COR-L47 (cell line): ENCODE results near the gene ANKRD49.

ENCODE experiments used
- DNase-seq: peaks from one replicate; lab custom pipeline; 2025; lab: John Stamatoyannopoulos, UW

Gene ANKRD49

GRCh38 chr11:94507485-94507884 is 13.7 kb downstream of the ANKRD49 start:
- DNase-seq = no peak

- DNase-seq = peak; percentile 12
Observed at GRCh38 chr11:94511932-94512781, 18.4 kb downstream of the ANKRD49 start, which contains the start of gene C11orf97. C11orf97 (plus strand) TSS chr11:94512461; CDS start chr11:94512529, 68 bp downstream.

DNA sequence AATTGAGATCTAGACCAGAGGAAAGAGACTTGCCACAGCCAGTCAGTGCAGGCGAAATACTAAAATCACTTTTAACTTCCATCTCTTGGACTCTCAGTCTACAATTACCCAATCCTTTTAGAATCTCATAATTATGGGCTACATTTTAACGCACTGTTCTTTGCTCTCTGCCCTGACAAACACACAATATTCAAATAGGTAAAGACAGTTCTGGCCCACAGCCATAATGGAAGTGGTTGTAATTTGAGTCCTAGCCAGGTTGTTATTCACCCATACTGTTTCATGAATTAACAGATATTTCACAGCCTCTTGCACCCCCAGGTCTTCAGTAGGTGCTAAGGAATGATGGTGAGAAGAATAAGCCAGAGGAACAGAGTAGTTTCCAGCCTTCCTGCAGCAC is 19.3 kb downstream of the ANKRD49 start:
- DNase-seq = peak; percentile 85

DNA sequence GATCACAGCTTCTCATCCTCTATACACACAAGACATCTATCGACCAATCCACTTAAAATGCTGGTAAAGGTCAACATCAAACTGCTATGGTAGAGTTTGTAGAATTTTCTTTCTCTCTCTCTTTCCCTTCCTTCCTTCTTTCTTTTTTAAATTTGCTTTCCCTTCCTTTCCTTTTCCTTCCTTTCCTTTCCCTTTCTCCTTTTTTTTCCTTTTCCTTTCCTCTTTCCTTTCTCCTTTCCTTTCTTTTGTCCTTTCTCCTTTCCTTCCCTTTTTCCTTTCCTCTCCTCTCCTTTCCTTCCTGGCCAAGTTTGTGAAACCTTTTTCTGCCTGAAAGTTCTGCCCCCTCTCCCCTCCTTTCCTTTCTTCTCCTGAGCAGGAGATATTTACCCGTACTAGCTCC is 21.6 kb downstream of the ANKRD49 start:
- DNase-seq = no peak

DNA sequence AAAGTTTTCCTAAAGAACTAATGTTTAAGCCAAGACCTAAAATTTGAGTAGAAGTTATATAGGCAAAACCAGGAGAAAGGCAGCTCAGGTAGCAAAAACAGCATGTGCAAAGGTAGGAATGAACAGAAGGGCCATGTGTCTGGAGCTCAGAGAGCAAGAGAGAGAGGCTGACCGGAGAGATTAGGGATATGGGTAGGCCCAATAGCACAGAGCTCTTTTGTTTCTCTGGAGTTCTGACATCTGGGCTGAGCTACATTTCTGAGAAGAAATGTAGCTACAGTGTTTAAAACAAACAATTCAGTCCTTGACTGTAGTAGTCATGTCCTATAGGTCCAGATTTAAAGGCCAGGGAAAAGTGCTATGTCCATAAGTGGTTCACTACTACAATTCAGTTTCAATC is 22.9 kb downstream of the ANKRD49 start:
- DNase-seq = no peak

- no peak for DNase-seq
Observed at GRCh38 chr11:94518300-94518699, 24.5 kb downstream of the ANKRD49 start.

DNA sequence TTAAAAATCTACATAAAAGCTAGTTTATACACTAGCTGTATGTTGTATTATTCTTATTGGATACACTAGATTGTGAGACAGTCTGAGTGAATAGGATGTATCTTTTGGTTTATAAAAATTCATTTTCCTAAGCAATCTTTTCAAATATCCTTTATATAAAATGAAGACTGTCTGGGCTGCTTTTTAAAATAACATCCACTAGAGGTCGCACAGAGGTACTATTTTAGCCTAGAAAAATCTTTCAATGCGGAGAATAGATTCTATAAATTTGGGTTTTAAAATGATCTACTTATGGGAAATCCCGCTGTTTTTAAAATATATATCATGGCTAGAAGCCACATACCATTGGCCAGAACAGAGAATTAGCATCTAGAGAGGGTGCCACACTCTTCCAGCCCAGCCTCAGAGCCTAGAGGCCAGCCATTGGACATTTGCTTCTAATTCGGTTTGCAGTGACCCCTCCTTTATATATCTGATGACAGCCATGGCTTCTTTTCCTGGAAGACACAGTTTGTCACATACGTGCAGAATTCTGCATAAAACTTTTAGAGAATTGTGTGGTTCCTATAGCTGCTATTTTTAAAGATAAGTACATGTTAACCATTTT is 25.8 kb downstream of the ANKRD49 start:
- DNase-seq = no peak

DNA sequence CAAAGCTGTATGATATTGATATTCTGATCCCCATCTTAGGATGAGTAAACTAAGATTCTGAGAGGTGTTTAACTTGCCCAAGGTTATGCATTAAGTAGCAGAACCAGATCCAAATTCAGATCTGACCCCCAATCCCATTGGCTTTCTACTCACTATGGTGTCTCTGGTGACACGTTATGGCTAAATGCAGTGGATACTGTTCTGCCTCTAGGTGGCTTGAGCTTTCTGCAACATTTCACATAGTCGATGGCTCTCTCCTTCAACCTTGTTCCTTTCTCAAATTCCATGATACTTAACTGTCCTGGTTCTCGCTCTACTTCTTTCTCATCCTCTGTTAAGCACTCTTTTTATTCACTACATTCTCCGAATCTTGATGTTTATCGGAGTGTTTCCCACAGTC is 27.9 kb downstream of the ANKRD49 start:
- DNase-seq = no peak

DNA sequence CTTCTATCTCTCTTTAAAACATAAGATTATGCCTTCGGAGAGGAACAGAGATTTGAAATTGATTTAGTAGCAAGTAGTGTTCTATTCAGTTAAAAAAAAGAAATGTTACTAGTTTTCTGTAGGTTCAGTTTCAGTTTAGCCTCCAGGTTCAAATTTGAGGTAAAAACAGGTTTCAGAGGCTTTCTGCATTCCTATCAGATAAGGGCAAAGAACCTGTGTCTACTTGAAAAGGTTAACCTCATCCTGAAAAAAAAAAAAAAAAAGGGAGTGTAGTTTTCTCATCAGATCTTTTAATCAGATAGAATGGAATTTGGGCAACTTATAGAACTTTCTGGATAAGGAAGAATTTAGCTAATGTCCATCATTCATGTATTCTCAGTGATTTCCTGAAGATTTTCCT is 30.6 kb downstream of the ANKRD49 start:
- DNase-seq = no peak

DNA sequence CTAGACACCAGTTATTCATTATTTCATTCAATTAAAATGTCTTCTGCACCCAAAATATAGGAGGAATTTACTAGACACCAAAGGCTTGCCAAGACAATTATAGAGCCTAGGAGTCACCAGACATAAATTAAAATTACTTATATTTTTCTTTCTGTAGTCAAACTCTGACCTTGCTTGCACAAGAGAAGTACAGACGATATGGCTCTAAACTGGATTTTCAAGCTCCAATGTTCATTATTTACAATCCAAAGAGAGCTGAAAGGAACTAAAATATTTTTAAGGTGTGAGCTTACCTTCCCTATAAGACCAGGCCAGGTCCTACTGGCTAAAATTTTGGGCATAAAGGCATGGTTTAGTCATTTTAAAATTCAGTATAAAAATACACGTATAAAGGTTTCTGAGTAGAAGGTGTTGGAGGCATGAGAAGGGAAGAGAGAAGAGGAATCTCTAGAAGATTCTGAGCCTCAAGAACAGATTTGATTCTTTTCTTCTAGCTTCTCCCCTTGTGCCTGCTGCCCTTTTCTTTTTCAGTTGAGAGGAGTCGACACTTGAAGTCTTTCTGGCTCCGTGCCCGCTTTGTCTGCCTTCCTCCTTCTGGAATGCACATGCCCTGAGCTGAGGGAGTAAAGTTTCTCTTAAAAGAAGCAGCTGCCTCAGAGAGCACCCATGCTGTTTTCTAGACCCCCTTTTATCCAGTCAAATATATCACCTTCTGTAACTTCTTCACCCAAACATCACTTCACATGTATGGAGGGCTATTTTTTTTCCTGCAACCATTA is 32.0 kb downstream of the ANKRD49 start:
- DNase-seq = no peak

- DNase-seq = no peak
Observed at GRCh38 chr11:94526645-94527438, 33.1 kb downstream of the ANKRD49 start.

DNA sequence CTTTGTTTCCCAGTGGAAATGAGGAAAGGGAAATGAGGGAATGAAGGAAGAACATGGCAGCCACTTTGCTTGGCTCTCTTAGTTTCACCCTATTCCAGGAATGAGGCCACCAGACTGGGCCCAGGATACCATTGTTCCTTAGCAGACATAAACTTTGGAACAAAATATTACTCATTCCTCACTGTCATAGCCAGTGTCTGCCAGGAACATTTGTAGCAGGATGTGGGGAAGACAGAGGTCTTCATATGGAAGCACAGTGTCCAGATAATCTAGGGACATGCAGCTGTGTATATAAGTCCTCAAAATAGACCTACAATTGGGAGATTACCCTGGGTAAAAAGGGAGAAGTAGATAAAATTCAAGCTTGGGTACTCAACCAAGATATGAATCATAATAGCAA is 34.8 kb downstream of the ANKRD49 start:
- no peak for DNase-seq

GRCh38 chr11:94532211-94532610 is 38.4 kb downstream of the ANKRD49 start:
- DNase-seq = no peak

DNA sequence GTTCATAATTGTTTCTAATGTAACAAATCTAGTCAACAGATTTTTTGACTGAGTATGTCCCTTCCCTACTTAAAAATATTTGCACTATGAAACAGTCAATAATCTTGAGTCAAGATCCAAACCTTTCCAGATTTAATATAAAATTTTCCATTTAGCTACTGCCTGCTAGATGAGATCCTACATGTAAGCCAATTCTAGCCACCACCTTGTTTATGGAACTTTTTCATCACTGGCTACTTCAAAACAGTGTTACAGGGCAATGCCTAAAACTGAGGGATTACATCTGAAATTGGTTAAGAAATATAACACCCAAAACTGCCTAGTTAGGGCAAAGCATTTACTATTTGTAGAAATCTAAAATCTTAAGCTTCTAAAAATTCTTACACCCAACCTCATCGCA is 39.4 kb downstream of the ANKRD49 start:
- DNase-seq = no peak

DNA sequence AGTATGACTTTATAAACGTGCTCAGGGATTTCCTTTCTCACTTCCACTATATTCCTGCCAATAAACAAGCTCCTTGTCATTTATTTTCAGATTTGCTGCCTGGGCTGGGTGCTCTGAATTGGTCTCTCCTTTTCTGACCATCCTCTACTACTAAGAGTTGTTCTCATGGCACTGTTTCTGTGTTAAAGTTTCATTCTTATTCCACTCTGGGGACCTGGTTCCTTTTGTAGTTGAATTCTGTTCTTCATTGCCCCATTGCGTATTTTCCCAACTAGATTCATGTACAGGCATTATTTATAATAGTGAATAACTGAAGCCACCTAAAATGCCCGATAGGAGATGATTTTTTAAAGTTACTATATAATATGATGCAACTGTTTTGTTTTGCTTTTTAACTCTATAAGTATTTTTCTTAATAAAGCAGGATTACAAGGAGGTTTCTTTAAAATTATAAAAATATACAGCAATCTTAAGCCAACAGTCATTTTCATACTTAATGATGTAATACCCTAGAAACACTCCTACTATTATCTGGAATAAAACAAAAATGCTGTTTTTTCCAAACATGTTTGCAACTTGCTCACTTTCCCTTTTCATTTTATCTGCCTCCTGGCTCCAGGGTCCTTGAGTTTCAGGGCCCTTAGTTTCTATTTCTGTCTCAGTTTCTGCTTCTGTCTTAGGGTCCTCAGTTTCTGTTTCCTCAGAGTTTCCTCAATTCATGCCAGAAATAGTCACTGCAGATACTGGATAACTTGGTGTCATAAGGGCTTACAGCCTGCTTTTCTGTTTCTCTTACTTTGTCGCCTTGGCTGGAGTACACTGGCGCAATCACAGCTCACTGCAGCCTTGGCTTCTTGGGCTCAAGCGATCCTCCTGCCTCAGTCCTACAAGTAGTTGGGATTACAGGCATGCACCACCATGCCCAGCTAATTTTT is 40.2 kb downstream of the ANKRD49 start:
- no peak for DNase-seq

GRCh38 chr11:94536386-94536785 is 42.6 kb downstream of the ANKRD49 start:
- DNase-seq = no peak

DNA sequence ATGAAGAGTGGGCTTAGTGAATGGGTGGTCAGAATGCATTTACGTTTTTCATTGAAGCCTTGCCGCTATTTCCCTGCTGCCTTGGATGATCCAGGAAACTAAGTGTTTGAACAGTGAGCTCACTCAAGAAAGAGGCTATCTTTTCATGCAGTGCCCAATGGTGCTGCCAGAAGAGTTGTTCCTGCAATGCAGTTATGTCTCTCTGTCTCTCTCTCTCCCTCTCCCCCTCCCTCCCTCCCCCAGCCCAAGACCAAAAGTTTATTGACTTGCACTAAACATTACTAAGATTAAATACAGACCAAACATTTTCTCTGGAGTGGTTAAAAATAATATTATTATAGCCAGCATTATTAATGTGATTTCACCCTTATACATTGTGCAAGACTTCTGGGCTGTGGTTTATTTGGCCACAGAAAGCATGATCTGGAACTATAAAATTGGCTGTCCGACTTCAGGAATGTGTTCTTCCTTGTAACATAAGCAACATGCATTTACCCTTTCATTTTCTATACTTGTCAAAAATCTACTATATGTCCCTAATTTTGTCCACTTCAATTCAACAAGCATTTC is 43.3 kb downstream of the ANKRD49 start:
- DNase-seq = no peak

DNA sequence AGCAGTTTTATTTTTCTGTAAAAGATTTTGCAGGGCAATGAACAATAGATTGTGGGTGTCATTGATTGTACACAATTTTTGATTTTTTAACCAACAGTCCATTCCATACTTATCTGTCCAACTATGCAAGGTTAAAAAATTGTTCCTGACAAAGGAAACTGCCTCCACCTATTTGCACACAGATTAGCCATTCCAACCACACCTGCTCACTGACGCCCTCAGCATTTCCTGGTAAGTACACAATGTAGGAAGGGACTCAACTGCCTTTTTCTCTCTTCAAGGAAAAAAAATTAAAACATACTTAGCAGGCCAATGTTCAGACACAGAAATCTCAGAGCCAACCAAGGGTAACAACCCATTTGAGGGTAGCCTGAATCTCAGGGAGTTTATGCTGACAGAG is 45.6 kb downstream of the ANKRD49 start:
- DNase-seq = no peak

DNA sequence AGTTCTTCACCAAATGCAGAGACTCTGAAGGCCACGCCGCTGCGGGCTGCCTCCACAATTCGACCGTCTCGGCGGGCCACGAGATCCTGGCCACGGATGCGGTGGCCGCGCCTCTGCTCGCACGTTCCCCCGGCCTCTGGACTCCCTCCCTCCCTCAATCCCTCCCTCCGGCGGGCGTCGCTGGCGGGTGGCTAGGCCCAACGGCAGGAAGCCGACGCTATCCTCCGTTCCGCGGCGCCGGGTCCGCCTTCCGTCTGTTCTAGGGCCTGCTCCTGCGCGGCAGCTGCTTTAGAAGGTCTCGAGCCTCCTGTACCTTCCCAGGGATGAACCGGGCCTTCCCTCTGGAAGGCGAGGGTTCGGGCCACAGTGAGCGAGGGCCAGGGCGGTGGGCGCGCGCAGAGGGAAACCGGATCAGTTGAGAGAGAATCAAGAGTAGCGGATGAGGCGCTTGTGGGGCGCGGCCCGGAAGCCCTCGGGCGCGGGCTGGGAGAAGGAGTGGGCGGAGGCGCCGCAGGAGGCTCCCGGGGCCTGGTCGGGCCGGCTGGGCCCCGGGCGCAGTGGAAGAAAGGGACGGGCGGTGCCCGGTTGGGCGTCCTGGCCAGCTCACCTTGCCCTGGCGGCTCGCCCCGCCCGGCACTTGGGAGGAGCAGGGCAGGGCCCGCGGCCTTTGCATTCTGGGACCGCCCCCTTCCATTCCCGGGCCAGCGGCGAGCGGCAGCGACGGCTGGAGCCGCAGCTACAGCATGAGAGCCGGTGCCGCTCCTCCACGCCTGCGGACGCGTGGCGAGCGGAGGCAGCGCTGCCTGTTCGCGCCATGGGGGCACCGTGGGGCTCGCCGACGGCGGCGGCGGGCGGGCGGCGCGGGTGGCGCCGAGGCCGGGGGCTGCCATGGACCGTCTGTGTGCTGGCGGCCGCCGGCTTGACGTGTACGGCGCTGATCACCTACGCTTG is 50.2 kb downstream of the ANKRD49 start, which contains the start of gene FUT4:
FUT4 (plus strand) TSS at position 227 of the 951 bp plus-strand sequence; CDS start at position 440, 213 bp downstream.
- DNase-seq = peak; percentile 72
